OCI-LY7 (cell line): ENCODE data around the gene GPD1. TPM values are rescaled to one million over a fixed set of nuclear protein-coding genes. Genes with fewer than 3 reads are reported as not detected.

Experiments
- BruUV-seq: library from RNA; stranded (reverse); fragments of 400-500 nt; replicated peaks from 2 replicates; lab custom pipeline; 2021; lab: Mats Ljungman, UMichigan
- CTCF ChIA-PET: fragments of 300-600 bp; sonication (Branson Sonifier 250); formaldehyde crosslinking; loops from one replicate; lab custom pipeline; 2022; ENCODE audit warnings: antibody characterized with exemption; ENCODE audit not compliant: unreplicated experiment; lab: Charles Lee
- POLR2A ChIA-PET: fragments of 300-600 bp; sonication (Branson Sonifier 250); formaldehyde crosslinking; loops from one replicate; lab custom pipeline; 2022; ENCODE audit warnings: antibody characterized with exemption; lab: Charles Lee
- DNase-seq: peaks from one replicate; pipeline ENCODE4 v3.0.0-alpha.2; 2015; ENCODE audit warnings: low spot score
- H2AFZ ChIP-seq: fragments of 200-600 bp; sonication (generic), shearing (Covaris generic); 2 replicates; pipeline ENCODE4 v1.6.1; 2014; ENCODE audit warnings: mild to moderate bottlenecking, antibody characterized with exemption, low read length, moderate library complexity
- H3K27ac ChIP-seq: fragments of 200-600 bp; sonication (generic); 2 replicates; pipeline ENCODE4 v1.5.1; 2014; ENCODE audit warnings: mixed run types, low read depth, mild to moderate bottlenecking, moderate library complexity, low read length, inconsistent platforms; ENCODE audit not compliant: poor library complexity, severe bottlenecking
- H3K36me3 ChIP-seq: fragments of 200-600 bp; sonication (generic); 2 replicates; pipeline ENCODE4 v1.6.1; 2014; ENCODE audit warnings: mild to moderate bottlenecking, antibody characterized with exemption, low read length, moderate library complexity, mixed read lengths; ENCODE audit not compliant: insufficient read depth
- H3K4me1 ChIP-seq: fragments of 200-600 bp; sonication (generic); 2 replicates; pipeline ENCODE4 v1.5.1; 2014; ENCODE audit warnings: mild to moderate bottlenecking, low read length; ENCODE audit not compliant: insufficient read depth, poor library complexity, severe bottlenecking
- H3K4me2 ChIP-seq: fragments of 200-600 bp; sonication (generic); 2 replicates; pipeline ENCODE4 v1.6.1; 2014; ENCODE audit warnings: mild to moderate bottlenecking, low read length
- H3K4me3 ChIP-seq: fragments of 200-600 bp; sonication (generic); 2 replicates; pipeline ENCODE4 v1.5.1; 2014; ENCODE audit warnings: mild to moderate bottlenecking, low read depth, low read length; ENCODE audit not compliant: poor library complexity, severe bottlenecking
- H3K79me2 ChIP-seq: fragments of 200-600 bp; sonication (generic); 2 replicates; pipeline ENCODE4 v1.6.1; 2016; ENCODE audit warnings: low read depth, mild to moderate bottlenecking, low read length, moderate library complexity, mixed read lengths; ENCODE audit not compliant: insufficient read depth
- H3K9me2 ChIP-seq: fragments of 200-600 bp; sonication (generic); 2 replicates; pipeline ENCODE4 v1.6.1; 2016; ENCODE audit warnings: mild to moderate bottlenecking, low read length, mixed read lengths; ENCODE audit not compliant: insufficient read depth
- H3K9me3 ChIP-seq: fragments of 200-600 bp; sonication (generic); 2 replicates; pipeline ENCODE4 v1.6.1; 2014; ENCODE audit warnings: mild to moderate bottlenecking, mixed run types, low read length, mixed read lengths
- H4K20me1 ChIP-seq: fragments of 200-600 bp; sonication (generic); 2 replicates; pipeline ENCODE4 v1.6.1; 2014; ENCODE audit warnings: mild to moderate bottlenecking, antibody characterized with exemption, low read length, moderate library complexity, mixed read lengths; ENCODE audit not compliant: insufficient read depth
- CTCF ChIP-seq: fragments of 200-600 bp; sonication (generic); conservative IDR thresholded peaks from 2 replicates; pipeline ENCODE4 v1.5.1; 2014; ENCODE audit warnings: mild to moderate bottlenecking, antibody characterized with exemption, low read length, moderate library complexity, mixed read lengths
- EZH2phosphoT487 ChIP-seq: fragments of 200-600 bp; sonication (generic); IDR thresholded peaks from 2 replicates; pipeline ENCODE4 v1.6.1; 2018; ENCODE audit warnings: low read depth, borderline replicate concordance, mild to moderate bottlenecking, mixed run types, antibody characterized with exemption, low read length, moderate library complexity, mixed read lengths
- intact Hi-C: fragments of 100-400 bp; cut with micrococcal nuclease; formaldehyde crosslinking; loops from one replicate; pipeline ENCODE4 v1.10.0; 2022; ENCODE audit not compliant: unreplicated experiment
- total RNA-seq, 2 experiments: library from RNA; depleted of rRNA in 1 of 2; stranded (reverse); fragments of >200 nt in 1 of 2; shearing (Covaris generic) in 1 of 2; gene quantifications; 2 replicates each; pipeline ENCODE4 v1.2.3, GENCODE V29; 2014 to 2022

Gene GPD1
- total RNA-seq, 2 experiments from 2014 or later = 0.47 to 1.2 TPM

DNA sequence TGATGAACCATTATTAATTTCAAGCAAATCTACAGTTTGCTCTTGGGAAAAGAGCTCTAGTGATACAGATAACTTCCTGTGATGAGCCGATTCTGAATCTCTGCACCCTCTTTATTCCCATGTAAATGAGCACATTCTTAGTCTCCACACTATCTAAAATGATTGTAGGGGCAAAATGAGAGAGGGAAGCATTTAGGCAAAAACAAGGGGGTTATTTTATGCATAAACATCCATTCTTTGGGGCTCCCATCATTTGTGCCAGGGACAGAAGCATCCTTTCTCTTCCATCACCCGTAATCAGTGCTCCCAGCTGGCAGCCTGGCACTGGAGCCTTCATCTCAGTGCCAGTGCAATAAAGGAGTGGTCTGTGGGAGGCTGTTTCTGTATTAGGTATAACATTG lies 1.7 kb upstream of the GPD1 start:
- Histone ChIP-seq H3K4me2 (no peak overlapping the region), H3K79me2 (no peaks in the 10 kb centered on the region), H3K9me2 (no peaks in the 10 kb centered on the region), H3K27ac (no peak overlapping the region), H3K4me3 (no peak overlapping the region), H2AFZ (no peak overlapping the region), H3K4me1 (no peaks in the 10 kb centered on the region), H4K20me1 (no peaks in the 10 kb centered on the region), H3K9me3 (no peaks in the 10 kb centered on the region), H3K36me3 (peaks cover 45% of the 10 kb centered on the region)
- intact Hi-C loops = no loop called here
- ChIA-PET CTCF (no interaction called here), POLR2A (interaction anchor here (3.2 kb wide), 1 partner anchor 8 kb away, joined by 12 read pairs; no protein-coding TSS in a partner anchor)
- no TSS peak for BruUV-seq
- DNase-seq = no peak
- TF ChIP-seq EZH2phosphoT487 = no peak
- no peak for TF ChIP-seq CTCF

- Histone ChIP-seq H2AFZ (no peak overlapping the region), H3K4me3 (no peak overlapping the region), H4K20me1 (no peaks in the 10 kb centered on the region), H3K4me1 (no peaks in the 10 kb centered on the region), H3K4me2 (no peak overlapping the region), H3K79me2 (no peaks in the 10 kb centered on the region), H3K36me3 (peaks cover 38% of the 10 kb centered on the region), H3K27ac (no peak overlapping the region), H3K9me2 (no peaks in the 10 kb centered on the region), H3K9me3 (no peaks in the 10 kb centered on the region)
- POLR2A ChIA-PET = interaction anchor here (3.2 kb wide), 1 partner anchor 8 kb away, joined by 12 read pairs; no protein-coding TSS in a partner anchor
- no TSS peak for BruUV-seq
- CTCF ChIA-PET = interaction anchor here (1.6 kb wide), 1 partner anchor 9 kb away, joined by 4 read pairs; the partner anchor contains the start of gene COX14
- no peak for DNase-seq
- TF ChIP-seq EZH2phosphoT487 = no peak
- no peak for TF ChIP-seq CTCF
- intact Hi-C loops = no loop called here
Measured at GRCh38 chr12:50102646-50103309, 1.0 kb upstream of the GPD1 start.

GRCh38 chr12:50103351-50103750 lies 457 bp upstream of the GPD1 start:
- H2AFZ ChIP-seq = no peak overlapping the region

More at GRCh38 chr12:50103351-50103750, 457 bp upstream of the GPD1 start:
- H4K20me1 ChIP-seq = no peaks in the 10 kb centered on the region
- DNase-seq = no peak
- ChIA-PET POLR2A (interaction anchor here (3.2 kb wide), 1 partner anchor 7 kb away, joined by 12 read pairs; no protein-coding TSS in a partner anchor), CTCF (interaction anchor here (0.6 to 1.6 kb wide), 2 partner anchors 9 to 59 kb away, joined by 4 read pairs; partner anchors contain the start of gene COX14)
- intact Hi-C loops = no loop called here
- H3K4me2 ChIP-seq = no peak overlapping the region
- no peaks in the 10 kb centered on the region for H3K79me2 ChIP-seq
- H3K9me2 ChIP-seq = no peaks in the 10 kb centered on the region
- peaks cover 33% of the 10 kb centered on the region for H3K36me3 ChIP-seq
- no peak overlapping the region for H3K27ac ChIP-seq
- no peak for TF ChIP-seq EZH2phosphoT487
- TF ChIP-seq CTCF = no peak
- BruUV-seq = no TSS peak
- H3K4me3 ChIP-seq = no peak overlapping the region
- H3K4me1 ChIP-seq = no peaks in the 10 kb centered on the region
- H3K9me3 ChIP-seq = no peaks in the 10 kb centered on the region
